C4-2B (cell line): ENCODE data around the gene TRIM32.

Experiments used
- ZFX ChIP-seq: fragments of 450-650 bp; IDR thresholded peaks from 2 replicates; pipeline ENCODE4 v1.6.1; 2017
- TF ChIP-seq, protein P1 (sequence below): fragments of 450-650 bp; conservative IDR thresholded peaks from 2 replicates; pipeline ENCODE4 v1.5.1; 2017; ENCODE audit warnings: mild to moderate bottlenecking

DNA sequence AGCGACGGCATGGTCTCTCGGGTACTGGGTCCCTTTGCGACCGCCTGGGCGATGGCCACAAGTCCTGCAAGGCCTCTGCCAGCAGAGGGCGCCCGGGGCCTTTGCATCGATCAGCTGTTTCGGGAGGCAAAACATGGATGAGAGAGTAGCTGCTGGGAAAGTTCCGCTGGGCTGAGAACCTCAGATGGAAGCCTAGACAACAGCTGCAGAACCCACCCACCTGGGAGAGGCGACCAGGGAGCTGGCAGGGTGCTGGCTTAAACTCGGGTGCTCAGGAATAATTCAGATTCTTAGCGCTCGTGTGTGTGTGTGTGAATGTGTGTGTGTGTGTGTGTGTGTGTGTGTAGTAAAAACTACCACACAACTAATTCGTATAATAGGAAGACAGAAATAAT lies 50.0 kb downstream of the TRIM32 start:
- TF ChIP-seq, protein P1, sequence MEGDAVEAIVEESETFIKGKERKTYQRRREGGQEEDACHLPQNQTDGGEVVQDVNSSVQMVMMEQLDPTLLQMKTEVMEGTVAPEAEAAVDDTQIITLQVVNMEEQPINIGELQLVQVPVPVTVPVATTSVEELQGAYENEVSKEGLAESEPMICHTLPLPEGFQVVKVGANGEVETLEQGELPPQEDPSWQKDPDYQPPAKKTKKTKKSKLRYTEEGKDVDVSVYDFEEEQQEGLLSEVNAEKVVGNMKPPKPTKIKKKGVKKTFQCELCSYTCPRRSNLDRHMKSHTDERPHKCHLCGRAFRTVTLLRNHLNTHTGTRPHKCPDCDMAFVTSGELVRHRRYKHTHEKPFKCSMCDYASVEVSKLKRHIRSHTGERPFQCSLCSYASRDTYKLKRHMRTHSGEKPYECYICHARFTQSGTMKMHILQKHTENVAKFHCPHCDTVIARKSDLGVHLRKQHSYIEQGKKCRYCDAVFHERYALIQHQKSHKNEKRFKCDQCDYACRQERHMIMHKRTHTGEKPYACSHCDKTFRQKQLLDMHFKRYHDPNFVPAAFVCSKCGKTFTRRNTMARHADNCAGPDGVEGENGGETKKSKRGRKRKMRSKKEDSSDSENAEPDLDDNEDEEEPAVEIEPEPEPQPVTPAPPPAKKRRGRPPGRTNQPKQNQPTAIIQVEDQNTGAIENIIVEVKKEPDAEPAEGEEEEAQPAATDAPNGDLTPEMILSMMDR: peak; percentile 97
- TF ChIP-seq ZFX: no peak
